ENCODE results near the gene TTC7B.

GRCh38 chr14:90602088-90602687 is 214.0 kb downstream of the TTC7B start:
- TF ChIP-seq, protein P1, sequence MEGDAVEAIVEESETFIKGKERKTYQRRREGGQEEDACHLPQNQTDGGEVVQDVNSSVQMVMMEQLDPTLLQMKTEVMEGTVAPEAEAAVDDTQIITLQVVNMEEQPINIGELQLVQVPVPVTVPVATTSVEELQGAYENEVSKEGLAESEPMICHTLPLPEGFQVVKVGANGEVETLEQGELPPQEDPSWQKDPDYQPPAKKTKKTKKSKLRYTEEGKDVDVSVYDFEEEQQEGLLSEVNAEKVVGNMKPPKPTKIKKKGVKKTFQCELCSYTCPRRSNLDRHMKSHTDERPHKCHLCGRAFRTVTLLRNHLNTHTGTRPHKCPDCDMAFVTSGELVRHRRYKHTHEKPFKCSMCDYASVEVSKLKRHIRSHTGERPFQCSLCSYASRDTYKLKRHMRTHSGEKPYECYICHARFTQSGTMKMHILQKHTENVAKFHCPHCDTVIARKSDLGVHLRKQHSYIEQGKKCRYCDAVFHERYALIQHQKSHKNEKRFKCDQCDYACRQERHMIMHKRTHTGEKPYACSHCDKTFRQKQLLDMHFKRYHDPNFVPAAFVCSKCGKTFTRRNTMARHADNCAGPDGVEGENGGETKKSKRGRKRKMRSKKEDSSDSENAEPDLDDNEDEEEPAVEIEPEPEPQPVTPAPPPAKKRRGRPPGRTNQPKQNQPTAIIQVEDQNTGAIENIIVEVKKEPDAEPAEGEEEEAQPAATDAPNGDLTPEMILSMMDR (IDR thresholded peaks at IDR 0.05): no peak
- no peak for TF ChIP-seq POLR2A (IDR thresholded peaks at IDR 0.05)
- TF ChIP-seq POLR2AphosphoS5 (IDR thresholded peaks at IDR 0.05): no peak
- TF ChIP-seq EP300 (IDR thresholded peaks at IDR 0.05; ENCODE audit: low read depth): no peak
